Measurements from ENCODE around the gene SNCAIP.
"Not testable (repeated sequence)": the region's sequence is repeated elsewhere in the genome, so short reads cannot be mapped to it uniquely, and the experiment has no call there.

The SNCAIP gene

DNA sequence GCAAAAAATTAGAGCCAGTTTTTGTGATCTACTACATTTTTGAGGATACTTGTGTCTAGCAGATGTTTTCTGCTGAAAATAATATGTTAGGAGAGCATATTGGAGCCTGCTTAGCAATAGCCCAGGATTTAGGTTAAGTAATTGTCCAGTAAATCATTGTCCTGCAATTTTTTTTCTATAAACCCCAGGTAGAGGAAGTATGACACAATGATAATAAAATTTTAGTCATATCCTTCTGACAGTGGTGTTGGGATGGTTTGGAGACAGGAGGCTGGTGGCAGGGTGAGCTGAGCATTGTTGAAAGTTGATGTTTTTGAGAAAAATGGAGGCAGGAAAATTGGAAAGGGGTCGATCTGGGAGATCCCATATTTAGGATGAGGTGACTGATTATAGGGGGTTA, 3.5 kb downstream of the SNCAIP start:
- no peak for DNase-seq

DNA sequence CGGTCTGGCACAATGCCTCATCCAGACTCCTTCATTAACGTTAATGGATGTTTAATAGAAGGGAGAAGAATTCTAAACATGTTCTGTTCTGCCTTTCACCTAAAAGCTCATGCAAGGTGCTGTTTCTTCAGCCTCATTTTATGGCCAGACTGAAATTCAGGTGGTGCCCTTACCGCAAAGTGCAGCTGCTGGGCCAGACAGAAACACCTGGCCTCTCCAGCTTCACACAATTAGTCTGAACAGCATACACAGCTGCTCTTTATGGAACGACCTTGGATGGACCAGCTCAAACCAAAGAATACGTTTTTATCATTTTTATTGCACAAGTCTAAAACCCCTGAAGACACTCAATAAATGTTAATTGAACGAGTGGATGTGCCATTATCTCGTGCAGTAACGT, 4.6 kb downstream of the SNCAIP start:
- no peak for DNase-seq

DNA sequence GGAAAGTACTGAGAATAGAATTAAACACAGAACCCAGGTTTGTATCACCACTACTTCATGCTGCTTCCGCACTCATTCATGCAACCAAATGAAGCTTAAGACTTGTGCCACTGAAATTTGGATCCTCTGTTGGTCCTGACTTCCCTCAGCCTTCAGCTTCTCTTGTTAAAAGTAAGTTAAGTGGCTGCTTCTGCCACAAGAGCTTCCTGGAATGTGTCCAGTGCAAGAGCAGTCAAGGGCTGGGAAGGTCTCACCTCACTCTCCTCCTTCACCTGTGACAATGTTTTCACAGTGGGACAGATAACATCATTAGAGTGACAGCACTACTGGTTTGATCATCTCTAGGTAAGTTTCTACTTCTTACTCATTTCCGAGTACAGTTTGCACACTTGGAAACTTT, 7.9 kb downstream of the SNCAIP start:
- DNase-seq: no peak

DNA sequence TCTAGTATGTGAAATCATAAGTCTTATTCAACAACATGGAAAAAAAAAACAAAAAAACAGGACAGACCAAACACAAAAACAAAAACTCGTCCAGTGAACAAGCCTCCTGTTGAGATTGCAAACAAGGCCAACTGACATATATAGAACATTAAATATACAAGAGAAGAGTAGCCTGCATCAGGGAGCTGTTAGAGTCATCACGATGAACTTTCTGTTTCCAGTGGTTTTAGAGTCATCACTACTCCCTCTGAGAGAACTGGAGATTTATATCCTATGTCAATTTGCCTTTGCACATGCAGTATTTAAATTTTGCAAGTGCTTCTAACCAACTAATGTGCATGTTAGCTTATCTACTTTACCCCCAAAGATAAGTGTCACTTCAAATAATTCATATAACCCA, 9.9 kb downstream of the SNCAIP start:
- DNase-seq: no peak

DNA sequence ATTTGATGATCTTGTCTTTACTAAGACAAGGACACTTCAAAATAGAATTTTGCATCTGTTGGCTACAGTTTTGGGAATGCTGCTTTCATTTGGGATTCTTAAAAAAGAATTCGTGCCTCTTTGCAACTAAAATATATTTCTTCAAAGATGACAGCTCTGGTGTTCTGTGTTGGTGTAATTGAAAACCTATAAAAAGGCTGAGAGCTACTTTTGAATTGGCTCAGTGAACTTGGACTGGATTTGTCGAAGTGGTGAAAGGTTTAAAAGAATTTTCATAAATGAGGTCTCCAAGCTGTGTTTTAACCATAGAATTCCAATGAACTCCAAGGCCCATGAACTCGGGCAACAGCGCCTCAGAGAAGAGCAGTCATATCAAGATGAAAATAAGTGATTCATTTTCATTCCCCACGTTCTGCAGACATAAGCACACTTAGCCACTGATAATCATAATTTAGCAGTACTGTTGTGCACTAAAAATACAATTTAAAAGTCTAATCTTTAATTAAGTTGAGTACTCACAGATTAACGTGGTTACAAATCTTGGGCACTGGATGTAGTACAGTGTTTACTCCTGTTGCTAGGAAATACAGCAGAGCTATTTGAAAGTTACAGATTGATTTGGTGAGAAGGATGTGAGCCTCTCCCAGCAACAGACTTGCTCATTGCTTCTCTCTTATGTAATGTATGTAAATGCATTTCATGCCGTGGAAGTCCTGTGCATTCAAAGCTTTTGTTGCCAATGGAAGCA, 10.9 kb downstream of the SNCAIP start:
- no peak for DNase-seq

DNA sequence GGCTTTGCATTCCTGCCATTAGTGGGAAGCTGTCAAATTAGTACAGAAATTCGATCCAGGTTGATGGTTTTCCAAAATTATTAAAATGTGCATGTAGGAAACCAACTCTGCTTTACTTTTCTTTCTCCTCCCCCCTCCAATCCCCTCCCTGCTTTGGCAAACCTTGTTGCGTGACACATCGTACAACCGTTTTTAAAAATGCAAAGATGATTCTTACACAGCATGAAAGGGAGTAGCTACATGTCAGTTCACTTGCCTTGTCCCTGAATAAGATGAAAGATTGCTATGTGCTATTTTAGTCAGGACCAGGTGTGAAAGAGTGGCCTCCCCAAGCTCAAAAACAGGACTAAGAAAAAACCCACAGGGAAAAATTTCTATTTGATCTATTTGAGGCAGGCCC, 11.7 kb downstream of the SNCAIP start:
- DNase-seq: no peak

DNA sequence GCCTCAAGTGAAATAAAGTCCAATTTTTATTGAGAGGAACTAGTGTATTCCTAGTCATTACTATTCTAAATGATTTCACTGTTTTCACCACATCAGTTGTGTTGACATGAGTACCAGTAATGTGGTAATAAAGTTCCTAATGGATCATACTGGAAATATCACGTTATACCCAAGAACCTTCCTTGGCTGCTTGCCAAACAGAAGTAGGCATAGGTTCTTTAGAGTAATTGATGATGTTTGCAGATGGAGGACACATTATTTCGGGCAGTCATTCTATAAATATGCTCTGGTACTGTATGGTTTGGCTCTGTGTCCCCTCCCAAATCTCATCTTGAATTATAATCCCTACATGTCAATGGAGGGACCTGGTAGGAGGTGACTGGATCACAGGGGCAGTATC, 15.1 kb downstream of the SNCAIP start:
- DNase-seq: no peak

DNA sequence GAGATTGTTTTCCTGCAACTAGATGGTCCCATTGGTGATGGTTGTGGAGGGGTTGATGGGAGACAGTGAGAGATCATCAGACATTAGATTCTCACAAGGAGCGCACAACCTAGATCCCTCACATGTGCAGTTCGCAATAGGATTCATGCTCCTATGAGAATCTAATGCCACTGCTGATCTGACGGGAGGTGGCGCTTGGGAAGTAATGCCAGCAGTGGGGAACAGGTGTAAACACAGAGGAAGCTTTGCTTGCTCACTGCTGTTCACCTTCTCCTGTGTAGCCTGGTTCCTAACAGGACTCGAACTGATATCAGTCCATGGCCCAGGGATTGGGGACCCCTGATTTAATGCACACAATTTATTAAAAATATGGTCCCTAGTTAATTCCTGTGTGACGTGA, 18.8 kb downstream of the SNCAIP start:
- DNase-seq: no peak

DNA sequence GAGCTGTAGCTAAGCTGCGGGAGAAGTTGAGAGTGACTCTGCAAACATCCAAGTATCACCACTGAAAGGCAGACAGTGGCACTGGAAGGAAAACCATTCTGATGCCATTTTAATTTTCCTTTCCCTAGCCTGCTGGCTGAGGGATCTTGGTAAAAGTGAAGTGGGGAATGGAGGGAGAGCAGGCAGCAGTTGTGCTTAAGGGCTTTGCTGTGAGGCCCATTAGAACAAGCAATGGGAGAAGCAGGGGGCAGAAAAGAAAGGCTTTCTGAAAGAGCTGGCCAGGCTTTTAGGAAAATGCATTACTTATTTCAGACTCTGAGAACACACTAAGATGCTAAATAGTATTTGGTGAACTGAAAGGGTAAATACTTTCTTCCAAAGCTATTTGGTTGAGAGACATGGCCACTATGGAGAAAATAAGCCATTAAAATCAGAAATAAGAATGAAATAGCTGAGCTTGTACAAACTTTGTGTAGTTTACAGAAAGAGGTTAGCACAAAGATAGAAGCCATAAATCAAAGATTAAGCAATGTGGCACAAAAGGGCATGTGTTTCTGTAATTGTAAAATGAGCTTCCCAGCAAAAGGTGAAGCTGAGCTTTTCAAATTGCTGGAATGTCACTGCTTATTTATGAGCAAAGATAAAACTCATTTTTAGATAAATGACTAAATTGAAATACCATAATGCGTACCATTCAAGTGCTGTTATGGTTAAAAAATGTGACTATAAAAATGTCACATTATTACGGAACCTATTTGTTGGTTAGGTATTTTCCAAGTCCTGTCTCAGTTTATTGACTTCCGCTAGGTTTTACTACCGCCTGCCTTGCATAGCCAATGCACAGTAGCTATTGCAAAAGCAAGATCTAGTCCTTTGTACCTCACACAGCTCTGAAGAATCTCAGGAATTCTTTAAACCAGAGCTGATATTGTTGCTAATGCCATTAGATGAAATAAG, 20.8 kb downstream of the SNCAIP start:
- no peak for DNase-seq

DNA sequence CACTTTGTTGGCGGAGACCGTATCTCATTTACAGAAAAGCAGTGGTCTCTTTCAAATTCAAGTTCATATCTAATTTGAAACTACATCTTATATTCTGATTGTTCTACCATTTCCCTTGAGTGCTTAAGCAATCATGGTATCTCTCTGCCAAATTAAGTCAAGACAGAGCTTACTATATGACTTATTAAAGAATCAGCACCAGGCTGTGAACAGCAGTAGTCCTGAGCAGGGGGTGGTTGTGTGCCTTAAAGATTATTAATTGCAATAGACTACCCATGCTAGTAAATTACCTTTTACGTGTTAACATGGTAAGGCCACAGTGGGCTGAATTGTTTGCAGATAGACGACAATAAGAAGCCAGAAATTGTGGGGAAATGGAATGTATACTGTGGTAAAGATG, 21.5 kb downstream of the SNCAIP start:
- no peak for DNase-seq

DNA sequence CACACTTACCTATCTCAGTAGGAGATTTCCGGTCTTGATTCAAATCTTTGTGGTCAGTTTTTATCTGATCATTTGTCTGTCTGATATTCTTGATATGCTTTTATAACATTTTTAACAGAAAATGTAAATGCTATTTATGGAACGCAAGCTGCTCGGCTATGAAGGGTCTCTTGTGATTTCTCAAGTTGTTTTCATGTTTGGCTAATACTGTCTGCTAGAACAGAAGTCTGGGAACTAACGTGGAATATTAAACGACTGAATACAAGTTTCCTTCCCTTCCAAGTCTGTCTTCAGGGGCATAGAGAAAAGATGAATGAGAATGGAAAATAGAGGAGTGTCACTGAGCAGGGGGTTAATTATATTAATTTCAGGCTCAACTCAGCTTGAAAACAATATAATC, 27.6 kb downstream of the SNCAIP start:
- DNase-seq: no peak

DNA sequence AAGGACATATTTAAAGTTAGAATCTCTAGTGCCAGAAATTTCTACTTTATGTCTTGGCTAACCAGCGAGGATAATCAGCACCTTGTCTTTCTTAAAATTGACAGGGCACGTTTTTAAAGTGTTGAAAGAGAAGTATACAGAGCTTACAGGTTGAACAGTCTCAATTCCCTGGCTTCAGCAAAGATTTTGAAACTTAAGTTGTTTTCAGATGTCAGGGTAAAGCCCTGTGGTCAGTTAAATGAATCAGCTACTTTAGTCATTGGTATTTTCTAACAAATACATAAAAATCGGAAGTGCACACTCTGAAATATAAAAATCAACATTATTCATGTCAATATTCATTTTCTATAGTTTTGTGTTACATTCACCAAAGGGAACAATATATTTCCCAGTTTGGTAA, 29.1 kb downstream of the SNCAIP start:
- DNase-seq: no peak

DNA sequence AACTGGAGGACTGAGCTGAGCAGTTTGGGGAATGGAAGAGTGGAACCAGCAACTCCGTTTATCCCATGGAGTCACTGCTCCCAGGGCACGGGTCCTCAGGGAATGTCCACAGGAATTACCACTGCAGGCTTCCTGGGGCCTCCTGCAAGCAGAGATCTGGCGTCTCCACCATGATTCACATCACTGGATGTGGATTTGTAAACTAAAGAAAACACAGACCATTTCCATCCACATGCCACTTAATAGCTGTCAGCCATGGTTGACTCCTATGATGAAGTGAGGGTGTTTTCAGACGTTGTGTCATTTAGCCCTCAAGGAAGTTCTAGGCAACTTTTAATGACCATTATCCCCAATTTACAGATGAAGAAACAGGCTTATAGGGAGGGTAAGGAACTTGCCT, 30.2 kb downstream of the SNCAIP start:
- DNase-seq: no peak

DNA sequence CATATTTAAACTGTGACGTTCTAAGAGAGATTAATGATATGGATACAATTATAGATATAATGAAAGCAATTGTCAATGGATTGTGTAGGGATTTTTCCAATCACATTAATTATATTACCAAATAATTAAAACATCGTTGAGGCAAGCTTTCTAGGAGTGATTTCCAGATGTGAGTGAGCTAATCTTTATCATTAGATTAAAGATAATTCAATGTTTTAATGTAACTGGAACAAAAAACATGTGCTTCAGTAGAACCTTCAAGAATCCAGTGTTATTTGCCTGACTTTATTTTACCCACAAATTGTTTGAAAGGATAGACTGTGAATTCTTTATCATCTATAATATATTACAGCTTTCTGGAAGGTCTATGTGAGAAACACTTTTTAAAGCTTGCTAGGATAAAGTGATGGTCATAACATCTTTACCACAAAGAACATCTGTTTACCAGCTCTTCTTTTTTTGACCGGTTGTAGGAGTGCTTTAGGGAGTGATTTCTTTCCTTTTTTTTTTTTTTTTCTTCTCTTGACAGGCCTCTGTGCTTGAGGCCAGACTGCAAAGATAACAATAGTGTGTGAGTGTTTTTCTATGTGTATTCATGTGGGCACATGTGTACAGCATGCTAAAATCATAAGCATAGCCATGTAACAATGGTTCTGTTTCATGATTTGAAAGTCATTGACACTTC, 35.0 kb downstream of the SNCAIP start:
- DNase-seq: no peak

DNA sequence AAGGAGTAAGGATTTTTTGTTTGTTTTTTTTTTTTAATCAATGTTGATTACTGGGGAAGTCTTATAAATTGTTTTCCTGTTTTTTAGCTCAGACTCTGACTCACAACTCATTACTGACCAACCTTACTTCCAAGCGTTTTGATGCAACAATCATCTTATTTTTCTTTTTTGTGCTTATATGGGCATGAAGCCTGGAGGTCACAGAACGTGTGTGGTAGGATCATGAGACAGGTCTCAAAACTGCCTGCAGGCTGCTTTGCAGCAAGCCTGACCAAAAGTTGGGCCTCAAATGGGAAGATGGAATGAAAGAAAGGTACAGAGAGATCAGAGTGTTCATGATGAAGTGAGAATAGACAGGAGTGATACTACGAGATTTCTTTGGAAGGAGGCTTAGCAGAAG, 38.5 kb downstream of the SNCAIP start:
- DNase-seq: no peak

DNA sequence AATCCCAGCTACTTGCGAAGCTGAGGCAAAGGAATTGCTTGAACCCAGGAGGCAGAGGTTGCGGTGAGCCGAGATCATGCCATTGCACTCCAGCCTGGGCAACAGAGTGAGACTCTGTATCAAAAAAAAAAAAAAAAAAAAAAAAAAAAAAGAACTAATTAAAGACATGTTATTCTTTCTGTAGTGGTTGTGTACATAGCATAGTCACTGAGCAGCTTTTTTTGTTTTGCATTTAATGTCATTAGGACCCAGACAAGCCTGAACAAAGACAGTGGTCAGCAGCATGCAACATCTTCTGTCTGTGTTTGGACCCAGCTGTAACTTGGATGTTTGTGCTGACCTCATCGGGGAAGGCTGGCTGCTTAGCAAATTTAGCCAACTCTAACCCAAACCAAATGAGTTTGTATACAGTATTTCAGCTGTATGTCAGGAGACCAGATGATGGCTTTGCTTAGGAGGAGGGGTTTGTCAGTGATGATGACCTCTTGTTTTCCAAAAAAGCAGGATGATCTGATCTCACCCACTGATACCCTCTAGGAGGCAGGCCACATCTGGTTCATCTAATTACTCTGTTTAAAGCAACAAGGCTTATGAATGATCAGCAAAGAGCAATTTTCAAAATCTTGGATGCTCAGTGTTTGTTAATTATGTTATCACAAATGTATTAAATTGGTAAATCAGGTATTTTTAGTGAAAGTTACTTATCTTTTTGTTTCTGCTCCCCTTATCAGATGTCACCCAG, 39.5 kb downstream of the SNCAIP start:
- DNase-seq: no peak

DNA sequence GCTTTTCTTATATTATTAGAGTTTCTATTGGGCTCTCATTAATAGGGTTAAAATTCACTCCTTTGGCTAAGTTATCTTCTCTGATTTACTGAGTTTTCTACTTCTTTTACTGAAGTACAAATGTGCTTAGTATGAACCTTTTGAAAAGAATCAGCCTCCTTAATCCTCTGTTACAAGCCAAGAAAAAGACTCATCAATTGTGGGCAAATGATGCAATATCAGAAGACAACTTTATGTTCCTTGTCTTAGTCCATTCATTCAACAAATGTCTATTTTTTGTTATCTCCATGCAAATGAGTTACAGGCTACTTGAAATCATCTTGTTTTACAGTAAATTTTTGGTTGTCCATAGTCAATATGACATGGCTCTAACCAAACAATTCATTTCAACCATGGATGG, 40.3 kb downstream of the SNCAIP start:
- DNase-seq: no peak

DNA sequence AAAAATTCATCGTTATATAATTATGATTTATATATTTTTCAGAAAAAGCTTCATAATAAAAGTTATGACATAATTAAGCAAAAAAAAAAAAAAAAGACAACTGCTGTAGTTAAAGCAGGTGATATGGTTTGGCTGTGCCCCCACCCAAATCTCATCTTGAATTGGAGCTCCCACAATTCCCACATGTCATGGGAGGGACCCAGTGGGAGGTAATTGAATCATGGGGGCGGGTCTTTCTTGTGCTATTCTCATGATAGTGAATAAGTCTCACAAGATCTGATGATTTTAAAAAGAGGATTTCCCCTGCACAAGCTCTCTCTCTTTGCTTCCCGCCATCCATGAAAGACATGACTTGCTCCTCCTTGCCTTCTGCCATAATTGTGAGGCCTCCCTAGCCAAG, 41.3 kb downstream of the SNCAIP start:
- DNase-seq: not testable (repeated sequence)

DNA sequence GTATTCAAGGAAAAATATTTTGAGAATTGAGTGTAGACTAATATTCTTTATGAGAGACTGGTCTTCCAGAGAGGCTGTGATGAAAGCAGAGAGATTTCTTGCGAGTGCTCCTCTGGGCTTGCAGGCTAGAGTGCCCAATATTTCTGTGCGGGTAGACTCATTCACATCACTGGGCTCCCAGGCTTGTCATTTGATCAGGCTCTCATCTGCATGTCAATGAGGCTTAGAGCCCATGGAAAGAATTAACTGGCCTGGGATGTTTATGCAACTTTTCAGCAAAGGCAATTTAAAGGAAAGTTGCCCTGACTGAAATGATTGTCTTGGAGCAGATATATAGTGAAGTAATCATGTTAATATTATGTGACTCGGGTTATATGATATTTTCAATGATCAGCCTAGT, 42.3 kb downstream of the SNCAIP start:
- no peak for DNase-seq

DNA sequence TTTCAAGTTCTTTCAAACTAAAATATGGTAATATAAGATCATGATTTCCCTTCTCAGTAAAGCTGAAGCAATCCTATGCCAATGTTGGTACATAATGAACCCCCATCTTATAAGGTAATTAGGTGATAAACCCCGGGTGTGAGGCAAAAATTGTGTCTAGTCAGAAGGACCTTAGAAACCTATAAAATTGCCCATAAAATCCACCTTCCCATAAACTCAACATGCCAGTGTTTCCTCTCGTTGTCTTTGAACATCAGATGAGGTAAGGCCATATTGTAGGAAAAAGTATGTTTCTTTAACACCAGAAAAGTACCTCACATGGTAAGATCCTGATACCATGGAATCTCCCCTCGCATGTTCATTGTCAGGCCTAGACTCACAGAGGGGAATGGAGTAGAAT, 43.3 kb downstream of the SNCAIP start:
- DNase-seq: no peak

DNA sequence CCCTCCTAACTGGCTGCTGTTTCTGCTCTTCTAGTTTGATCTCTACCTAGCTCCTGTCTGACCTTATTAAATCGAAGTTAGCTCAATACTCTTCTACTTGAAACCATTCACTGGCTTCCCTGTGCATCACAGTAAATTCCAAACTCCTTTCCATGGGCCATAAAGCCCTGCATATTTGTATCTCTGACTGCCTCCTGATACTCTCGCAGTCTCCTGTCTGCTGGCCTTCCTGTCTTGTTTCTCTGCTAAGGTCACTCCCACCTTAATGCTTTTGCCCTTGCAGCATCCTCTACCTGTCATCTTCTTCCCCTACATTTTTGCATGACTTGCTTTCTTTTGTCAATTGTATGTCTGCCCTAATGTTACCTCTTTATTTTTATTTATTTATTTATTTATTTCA, 44.8 kb downstream of the SNCAIP start:
- no peak for DNase-seq

DNA sequence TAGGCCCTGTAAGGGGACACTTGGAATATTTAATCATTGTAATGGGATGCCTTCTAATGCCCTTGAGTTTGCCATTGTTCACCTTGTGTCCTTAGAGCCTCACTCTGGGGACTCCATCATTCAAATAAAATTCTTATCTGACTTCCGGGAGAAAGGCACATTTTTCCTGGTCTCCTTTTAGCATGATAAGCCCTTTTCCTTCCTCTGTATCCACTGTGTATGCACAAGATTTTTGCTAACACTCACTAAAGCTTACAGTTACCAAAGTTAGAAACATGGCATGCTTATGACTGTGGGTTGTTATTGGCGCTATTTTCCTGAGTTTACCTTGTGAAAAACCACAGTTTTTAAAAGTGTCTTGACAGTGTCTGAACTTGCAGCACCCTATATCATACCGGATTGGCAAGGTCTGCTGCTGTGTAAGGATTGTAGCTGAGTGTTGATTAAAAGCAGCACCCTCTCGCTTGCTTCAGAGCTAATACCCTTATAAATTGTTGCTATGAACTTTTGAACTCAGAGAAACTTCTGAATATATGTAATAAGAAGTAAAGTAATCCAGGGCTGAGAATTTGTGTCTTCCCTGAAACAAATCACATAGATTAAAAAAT, 46.4 kb downstream of the SNCAIP start:
- no peak for DNase-seq

DNA sequence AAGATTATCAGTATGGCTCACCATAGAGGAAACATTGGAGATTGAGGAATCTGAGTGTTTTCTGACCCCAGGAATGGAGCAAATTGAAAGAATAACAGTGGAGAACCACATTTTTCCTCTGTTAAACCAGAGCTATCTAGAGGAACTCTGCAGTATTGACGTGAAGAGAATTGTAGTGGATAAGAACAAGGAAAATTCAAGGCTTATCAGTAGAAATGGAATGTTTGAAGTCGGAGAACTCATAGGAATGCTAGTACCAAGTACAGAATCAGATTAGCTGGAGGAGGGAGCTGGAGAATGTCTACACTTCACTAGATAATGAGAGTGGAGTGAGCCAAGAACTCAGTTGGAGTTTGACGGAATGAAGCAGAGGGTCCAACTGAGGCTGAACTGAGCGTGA, 50.3 kb downstream of the SNCAIP start:
- DNase-seq: no peak

Measured in activated gamma-delta T cell (primary cell).